SJCRH30 (cell line): Measurements from ENCODE around the gene CFAP299. TPM values are rescaled to one million over a fixed set of nuclear protein-coding genes. Genes with fewer than 3 reads are reported as not detected.
A peak's percentile ranks its signal among the peaks of the same experiment; 100 is the strongest.
"Not testable (repeated sequence)": the region's sequence is repeated elsewhere in the genome, so short reads cannot be mapped to it uniquely, and the experiment has no call there.

Experiments used
- DNase-seq, 2 experiments: peaks; one replicate each; pipeline ENCODE4 v3.0.0-alpha.2; 2015 to 2020
- H3K27ac ChIP-seq: fragments of 250-450 bp; sonication (Bioruptor Pico); 2 replicates; pipeline ENCODE4 v1.5.1; 2020; ENCODE audit warnings: mild to moderate bottlenecking, moderate library complexity
- H3K27me3 ChIP-seq: fragments of 250-450 bp; sonication (Bioruptor Pico); 2 replicates; pipeline ENCODE4 v1.5.1; 2020; ENCODE audit warnings: mild to moderate bottlenecking, moderate library complexity
- H3K36me3 ChIP-seq: fragments of 250-450 bp; sonication (Bioruptor Pico); 2 replicates; pipeline ENCODE4 v1.5.1; 2020; ENCODE audit warnings: mild to moderate bottlenecking, moderate library complexity
- H3K4me1 ChIP-seq: fragments of 250-450 bp; sonication (Bioruptor Pico); 2 replicates; pipeline ENCODE4 v1.5.1; 2020; ENCODE audit warnings: mild to moderate bottlenecking, moderate library complexity
- H3K4me3 ChIP-seq: fragments of 250-450 bp; sonication (Bioruptor Pico); 2 replicates; pipeline ENCODE4 v1.5.1; 2020; ENCODE audit warnings: mild to moderate bottlenecking, moderate library complexity
- H3K9me3 ChIP-seq: fragments of 250-450 bp; sonication (Bioruptor Pico); replicated peaks from 2 replicates; pipeline ENCODE4 v1.5.1; 2020; ENCODE audit warnings: mild to moderate bottlenecking, moderate library complexity
- total RNA-seq: library from RNA; depleted of rRNA; stranded (reverse); fragments of >200 nt; shearing (Covaris generic); gene quantifications from 2 replicates; pipeline ENCODE4 v1.2.3, GENCODE V29; 2014; rRNA removed

The CFAP299 gene
- not detected in 2 replicates for total RNA-seq

DNA sequence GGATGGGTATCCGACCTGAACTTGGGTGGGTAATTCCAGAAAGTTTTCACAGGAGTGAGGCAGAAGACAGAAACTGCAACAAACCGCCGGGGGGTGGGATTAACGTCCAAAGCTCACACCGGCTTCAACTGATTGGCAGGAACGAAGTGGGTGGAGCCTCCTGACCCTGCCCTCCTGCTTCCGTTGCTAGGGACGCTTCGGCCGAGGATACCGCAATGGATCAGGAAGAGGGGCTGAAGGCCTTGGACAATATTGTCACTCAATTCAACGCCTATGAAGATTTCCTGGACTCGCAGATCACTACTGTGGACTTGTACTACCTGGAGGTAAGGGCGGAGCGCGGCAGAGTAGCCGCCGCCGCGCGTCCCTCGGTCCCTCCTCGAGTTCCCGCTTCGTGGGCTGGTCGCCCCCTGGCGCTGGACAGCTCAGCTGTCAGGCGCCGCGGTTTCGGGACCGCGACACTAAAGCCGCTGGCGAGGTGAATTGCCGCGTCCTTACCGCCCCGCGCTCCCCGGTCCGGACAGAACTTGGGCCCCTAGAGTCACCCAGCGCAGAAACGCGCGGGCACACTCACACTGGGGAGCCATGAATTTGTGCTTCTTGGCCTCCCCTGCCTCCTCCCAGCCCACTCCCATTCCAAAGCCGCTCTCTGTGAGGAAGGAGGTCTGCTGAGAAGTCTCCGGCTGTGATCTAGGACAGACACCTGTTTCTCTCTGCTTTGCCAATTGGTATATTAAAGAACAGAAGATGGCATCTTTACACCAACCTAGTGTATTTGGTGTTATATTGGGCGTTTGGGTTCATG is at the start of gene CFAP299:
Gene CFAP299 (plus strand): TSS at position 177 of the 805 bp plus-strand sequence.
- peak within 1 kb of the TSS; percentile 66 for H3K4me3 ChIP-seq
- no peak within 1 kb of the TSS for H3K27ac ChIP-seq
- DNase-seq: peak; percentile 96 to 98
- H3K9me3 ChIP-seq: no peaks in the 10 kb centered on the region
- H3K4me1 ChIP-seq: no peaks in the 10 kb centered on the region
- H3K27me3 ChIP-seq: no peaks in the 10 kb centered on the region
- H3K36me3 ChIP-seq: no peaks in the 10 kb centered on the region

DNA sequence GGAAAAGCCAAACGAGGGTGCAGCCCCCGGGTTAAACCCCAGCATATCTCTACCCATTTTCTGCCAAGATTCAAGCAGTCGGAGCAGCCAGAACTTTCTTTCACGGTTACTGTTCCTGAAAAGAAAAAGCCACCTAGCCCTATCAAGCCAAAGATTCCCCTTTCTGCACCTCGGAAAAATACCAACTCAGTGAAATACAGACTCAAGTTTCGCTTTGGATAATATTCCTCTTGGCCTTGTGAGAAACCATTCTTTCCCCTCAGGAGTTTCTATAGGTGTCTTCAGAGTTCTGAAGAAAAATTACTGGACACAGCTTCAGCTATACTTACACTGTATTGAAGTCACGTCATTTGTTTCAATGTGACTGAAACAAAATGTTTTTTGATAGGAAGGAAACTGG is 49.1 kb upstream of the CFAP299 start:
- H3K27ac ChIP-seq: no peak overlapping the region
- no peak overlapping the region for H3K4me3 ChIP-seq
- H3K36me3 ChIP-seq: no peaks in the 10 kb centered on the region
- no peaks in the 10 kb centered on the region for H3K9me3 ChIP-seq
- no peaks in the 10 kb centered on the region for H3K4me1 ChIP-seq
- no peak for DNase-seq
- H3K27me3 ChIP-seq: no peaks in the 10 kb centered on the region

- not testable (repeated sequence) for H3K9me3 ChIP-seq, H3K36me3 ChIP-seq, DNase-seq, H3K27me3 ChIP-seq, H3K27ac ChIP-seq, H3K4me3 ChIP-seq
- peaks cover 17% of the 10 kb centered on the region for H3K4me1 ChIP-seq
Observed at GRCh38 chr4:80290665-80291064, 44.9 kb upstream of the CFAP299 start.

GRCh38 chr4:80294206-80294605 is 41.3 kb upstream of the CFAP299 start:
- Histone ChIP-seq H3K36me3 (no peaks in the 10 kb centered on the region), H3K9me3 (no peaks in the 10 kb centered on the region), H3K4me3 (no peak overlapping the region), H3K27ac (no peak overlapping the region), H3K4me1 (peaks cover 26% of the 10 kb centered on the region), H3K27me3 (no peaks in the 10 kb centered on the region)
- no peak for DNase-seq

GRCh38 chr4:80295336-80295735 is 40.2 kb upstream of the CFAP299 start:
- Histone ChIP-seq H3K4me3 (no peak overlapping the region), H3K36me3 (no peaks in the 10 kb centered on the region), H3K9me3 (no peaks in the 10 kb centered on the region), H3K27me3 (no peaks in the 10 kb centered on the region), H3K4me1 (peaks cover 26% of the 10 kb centered on the region), H3K27ac (0 out of 2 replicates have a peak overlapping the region, but pooled peaks have one; percentile 1)
- peak; percentile 87 to 93 for DNase-seq

GRCh38 chr4:80295826-80296225 is 39.7 kb upstream of the CFAP299 start:
- H3K4me3 ChIP-seq: no peak overlapping the region

GRCh38 chr4:80301884-80302283 is 33.6 kb upstream of the CFAP299 start:
- no peaks in the 10 kb centered on the region for H3K27me3 ChIP-seq
- no peak for DNase-seq
- H3K4me1 ChIP-seq: 0 out of 2 replicates have a peak, but pooled peaks cover 6% of the 10 kb centered on the region
- H3K36me3 ChIP-seq: no peaks in the 10 kb centered on the region
- no peak overlapping the region for H3K4me3 ChIP-seq
- H3K27ac ChIP-seq: no peak overlapping the region
- H3K9me3 ChIP-seq: no peaks in the 10 kb centered on the region; the same call in 1 of the 2 replicates

More at GRCh38 chr4:80295826-80296225, 39.7 kb upstream of the CFAP299 start:
- Histone ChIP-seq H3K36me3 (no peaks in the 10 kb centered on the region), H3K4me1 (peaks cover 26% of the 10 kb centered on the region), H3K27me3 (no peaks in the 10 kb centered on the region), H3K27ac (0 out of 2 replicates have a peak overlapping the region, but pooled peaks have one; percentile 1), H3K9me3 (no peaks in the 10 kb centered on the region)
- no peak for DNase-seq

DNA sequence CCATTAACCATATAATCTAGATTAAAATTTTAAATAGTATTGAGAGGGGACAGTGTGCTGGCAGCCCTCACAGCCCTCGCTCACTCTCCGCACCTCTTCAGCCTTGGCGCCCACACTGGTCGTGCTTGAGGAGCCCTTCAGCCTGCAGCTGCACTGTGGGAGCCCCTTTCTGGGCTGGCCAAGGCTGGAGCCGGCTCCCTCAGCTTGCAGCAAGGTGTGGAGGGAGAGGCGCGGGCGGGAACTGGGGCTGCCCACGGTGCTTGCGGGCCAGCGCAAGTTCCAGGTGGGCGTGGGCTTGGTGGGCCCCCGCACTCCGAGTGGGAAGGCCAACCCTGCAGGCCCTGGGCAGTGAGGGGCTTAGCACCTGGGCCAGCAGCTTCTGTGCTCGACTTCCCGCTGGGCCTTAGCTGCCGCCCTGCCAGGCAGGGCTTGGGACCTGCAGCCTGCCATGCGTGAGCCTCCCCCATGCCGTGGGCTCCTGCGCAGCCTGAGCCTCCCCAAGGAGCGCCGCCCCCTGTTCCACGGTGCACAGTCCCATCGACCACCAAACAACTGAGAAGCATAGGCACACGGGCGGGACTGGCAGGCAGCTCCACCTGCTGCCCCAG is 32.8 kb upstream of the CFAP299 start:
- H3K4me3 ChIP-seq: no peak overlapping the region
- H3K36me3 ChIP-seq: no peaks in the 10 kb centered on the region
- H3K4me1 ChIP-seq: 0 out of 2 replicates have a peak, but pooled peaks cover 8% of the 10 kb centered on the region
- no peaks in the 10 kb centered on the region; the same call in 1 of the 2 replicates for H3K9me3 ChIP-seq
- DNase-seq: no peak
- H3K27me3 ChIP-seq: no peaks in the 10 kb centered on the region
- no peak overlapping the region for H3K27ac ChIP-seq

GRCh38 chr4:80305466-80305865 is 30.1 kb upstream of the CFAP299 start:
- 0 out of 2 replicates have a peak, but pooled peaks cover 12% of the 10 kb centered on the region for H3K4me1 ChIP-seq
- H3K4me3 ChIP-seq: no peak overlapping the region
- H3K27me3 ChIP-seq: no peaks in the 10 kb centered on the region
- no peaks in the 10 kb centered on the region for H3K36me3 ChIP-seq
- no peak overlapping the region for H3K27ac ChIP-seq
- no peaks in the 10 kb centered on the region; the same call in 1 of the 2 replicates for H3K9me3 ChIP-seq
- DNase-seq: no peak

- H3K36me3 ChIP-seq: no peaks in the 10 kb centered on the region
- no peaks in the 10 kb centered on the region; the same call in 1 of the 2 replicates for H3K9me3 ChIP-seq
- 0 out of 2 replicates have a peak, but pooled peaks cover 12% of the 10 kb centered on the region for H3K4me1 ChIP-seq
- H3K4me3 ChIP-seq: no peak overlapping the region
- H3K27ac ChIP-seq: no peak overlapping the region
- no peak for DNase-seq
- H3K27me3 ChIP-seq: no peaks in the 10 kb centered on the region
Observed at GRCh38 chr4:80306260-80306659, 29.3 kb upstream of the CFAP299 start.

- peak overlapping the region; percentile 49 for H3K4me3 ChIP-seq
- H3K27ac ChIP-seq: no peak overlapping the region; the same call in 1 of the 2 replicates
- H3K4me1 ChIP-seq: 0 out of 2 replicates have a peak, but pooled peaks cover 12% of the 10 kb centered on the region
- H3K36me3 ChIP-seq: no peaks in the 10 kb centered on the region
- no peaks in the 10 kb centered on the region for H3K27me3 ChIP-seq
- no peaks in the 10 kb centered on the region; the same call in 1 of the 2 replicates for H3K9me3 ChIP-seq
- peak in 1 of 2 experiments; percentile 4 for DNase-seq
Observed at GRCh38 chr4:80307183-80307735, 28.3 kb upstream of the CFAP299 start.

DNA sequence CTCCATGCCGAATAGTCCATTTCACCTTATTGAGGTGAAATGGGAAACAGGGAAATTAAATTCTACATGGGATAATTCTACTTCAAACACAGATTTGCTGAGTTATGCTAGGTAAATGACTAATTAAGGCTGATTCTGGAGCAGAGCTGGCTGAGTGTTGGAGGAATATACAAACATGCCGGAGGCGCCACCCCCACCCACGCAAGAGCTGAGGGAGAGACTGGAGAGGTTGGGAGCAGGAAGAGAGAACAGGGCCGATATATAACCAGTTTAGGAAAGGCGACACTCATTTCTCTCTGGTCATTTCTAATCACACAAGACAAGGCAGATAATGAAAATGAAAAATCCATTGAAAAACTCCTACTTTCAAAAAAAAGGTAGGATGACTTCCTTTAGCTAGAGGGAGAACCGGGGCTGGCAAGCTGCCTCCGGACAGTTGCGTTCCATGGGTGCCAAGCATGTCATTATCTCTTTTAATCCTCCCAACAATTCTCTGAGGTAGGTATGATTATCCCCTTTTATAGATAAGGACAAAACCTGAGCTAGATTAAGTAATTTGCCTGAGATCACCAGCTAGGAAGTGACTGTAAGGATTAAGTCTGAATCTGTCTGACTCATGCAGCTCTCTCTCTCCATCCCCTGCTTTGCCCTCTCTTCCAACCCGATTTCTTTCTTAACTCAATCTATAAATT is 27.6 kb upstream of the CFAP299 start:
- H3K4me1 ChIP-seq: 0 out of 2 replicates have a peak, but pooled peaks cover 12% of the 10 kb centered on the region
- peak overlapping the region; percentile 49 for H3K4me3 ChIP-seq
- H3K27me3 ChIP-seq: no peaks in the 10 kb centered on the region
- no peaks in the 10 kb centered on the region for H3K36me3 ChIP-seq
- H3K9me3 ChIP-seq: no peaks in the 10 kb centered on the region
- H3K27ac ChIP-seq: peak overlapping the region; percentile 18; the same call in 1 of the 2 replicates
- DNase-seq: peak; percentile 29 to 50

GRCh38 chr4:80308466-80308822 is 27.1 kb upstream of the CFAP299 start:
- Histone ChIP-seq H3K27ac (no peak overlapping the region; the same call in 1 of the 2 replicates), H3K27me3 (no peaks in the 10 kb centered on the region), H3K4me3 (peak overlapping the region; percentile 49), H3K9me3 (no peaks in the 10 kb centered on the region), H3K36me3 (no peaks in the 10 kb centered on the region), H3K4me1 (0 out of 2 replicates have a peak, but pooled peaks cover 12% of the 10 kb centered on the region)
- DNase-seq: peak in 1 of 2 experiments; percentile 32

DNA sequence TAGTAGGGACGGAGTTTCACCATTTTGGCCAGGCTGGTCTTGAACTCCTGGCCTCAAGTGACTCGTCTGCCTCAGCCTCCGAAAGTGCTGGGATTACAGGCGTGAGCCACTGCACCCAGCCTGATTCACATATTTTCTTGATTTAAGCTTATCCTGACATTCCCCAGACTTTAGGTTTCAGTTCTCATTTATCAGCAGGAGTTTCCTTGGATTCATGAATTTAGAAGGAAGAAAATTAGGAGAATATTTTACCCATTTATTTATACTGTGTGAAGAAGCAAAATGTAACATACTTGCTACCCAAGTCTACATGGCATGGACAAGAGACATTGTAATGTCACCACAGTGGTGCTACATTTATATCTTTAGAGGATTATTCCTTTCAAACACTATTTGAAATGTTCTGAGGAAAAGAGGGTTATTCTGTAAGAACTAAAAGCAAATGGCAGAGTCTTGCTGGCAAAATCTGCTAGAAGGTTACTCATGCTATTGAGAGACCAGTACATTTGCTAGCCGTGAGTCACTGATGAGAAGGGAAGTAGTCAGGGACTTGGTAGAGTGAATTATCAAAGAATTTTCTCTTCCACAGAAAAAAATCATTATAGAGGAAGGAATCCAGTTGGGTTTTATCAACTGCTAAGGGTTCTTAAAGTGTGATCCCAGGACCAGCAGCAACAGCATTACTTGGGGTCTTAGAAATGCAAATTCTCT is 26.1 kb upstream of the CFAP299 start:
- Histone ChIP-seq H3K4me1 (0 out of 2 replicates have a peak, but pooled peaks cover 12% of the 10 kb centered on the region), H3K27me3 (no peaks in the 10 kb centered on the region), H3K9me3 (no peaks in the 10 kb centered on the region), H3K4me3 (no peak overlapping the region), H3K27ac (no peak overlapping the region), H3K36me3 (no peaks in the 10 kb centered on the region)
- no peak for DNase-seq
